SHP77 (cell line): ENCODE results near the gene RSPRY1.
A peak's percentile ranks its signal among the peaks of the same experiment; 100 is the strongest.
"Not testable (repeated sequence)": the region's sequence is repeated elsewhere in the genome, so short reads cannot be mapped to it uniquely, and the experiment has no call there.

Experiments used
- DNase-seq, 2 experiments: peaks; one replicate each; lab custom pipeline; 2025; lab: John Stamatoyannopoulos, UW

The RSPRY1 gene

DNA sequence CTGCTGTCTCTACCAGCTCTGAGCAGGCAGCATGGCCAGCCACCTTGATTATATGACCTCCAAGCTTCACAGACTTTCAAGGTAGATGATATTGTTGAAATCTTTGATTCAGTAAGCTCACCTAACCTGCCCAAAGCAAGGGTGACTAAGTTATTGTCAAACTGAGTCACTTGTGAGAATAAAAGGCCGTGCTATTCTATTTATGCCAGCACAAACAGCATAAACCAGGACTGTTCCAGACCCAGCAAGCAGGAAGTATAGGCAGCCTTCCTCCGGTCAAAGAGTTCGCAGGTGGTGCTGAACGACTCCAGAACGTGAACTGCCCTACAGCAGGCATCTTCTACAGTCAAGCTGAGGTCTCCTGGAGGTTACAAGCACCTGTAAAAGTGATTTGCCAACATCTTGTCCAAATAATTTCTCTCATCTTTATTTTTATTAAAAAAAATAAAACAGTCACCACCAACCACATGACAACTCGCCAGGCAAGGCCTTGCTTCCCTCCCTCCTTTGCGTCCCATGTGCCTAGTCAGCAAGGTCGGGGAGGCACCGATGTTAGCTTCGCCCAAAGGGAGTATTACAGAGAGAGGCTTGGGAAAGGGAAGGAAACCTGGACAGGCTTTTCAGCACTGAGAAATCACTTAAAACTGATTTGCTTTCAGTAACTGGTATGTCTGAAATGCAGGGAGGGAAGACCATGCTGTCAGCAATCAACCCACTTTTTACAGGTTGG, 69.7 kb downstream of the RSPRY1 start:
- DNase-seq: no peak

DNA sequence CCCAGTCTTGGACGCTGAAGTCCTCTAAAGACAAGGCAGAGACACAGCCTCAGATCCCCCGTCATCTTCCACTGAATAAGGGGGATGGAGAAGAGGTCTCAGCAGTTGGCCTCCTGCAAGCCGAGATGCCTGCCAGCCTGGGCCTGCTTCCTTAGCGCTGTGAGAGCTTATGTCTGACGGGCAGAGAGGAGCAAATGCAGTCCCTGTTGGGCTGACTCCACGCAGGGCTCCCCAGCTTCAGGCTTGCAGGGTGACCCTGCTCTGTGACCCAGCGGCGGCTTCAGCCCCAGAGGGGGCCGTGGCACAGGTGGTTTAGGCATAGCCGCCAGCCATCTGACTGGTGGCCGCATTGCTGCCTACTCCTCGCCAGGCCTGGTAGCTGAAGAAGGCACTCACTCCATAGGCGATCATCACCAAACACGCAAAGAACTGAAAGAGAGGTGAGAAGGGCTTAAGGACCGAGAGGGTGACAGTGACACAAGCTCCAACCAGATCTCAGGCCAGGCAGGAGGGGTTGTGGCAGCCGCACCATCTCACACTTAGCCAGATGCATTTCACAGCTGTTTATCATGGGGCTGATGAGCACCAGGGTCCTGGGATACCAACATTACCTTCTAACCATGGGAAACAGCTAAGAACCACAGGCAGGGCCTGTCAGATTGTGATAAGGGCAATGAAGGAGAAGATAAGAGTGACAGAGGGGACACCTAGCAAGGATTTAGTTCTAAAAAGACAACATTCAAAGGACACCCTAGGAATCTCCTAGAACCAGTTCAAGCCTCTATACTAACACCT, 70.7 kb downstream of the RSPRY1 start:
- DNase-seq: no peak

DNA sequence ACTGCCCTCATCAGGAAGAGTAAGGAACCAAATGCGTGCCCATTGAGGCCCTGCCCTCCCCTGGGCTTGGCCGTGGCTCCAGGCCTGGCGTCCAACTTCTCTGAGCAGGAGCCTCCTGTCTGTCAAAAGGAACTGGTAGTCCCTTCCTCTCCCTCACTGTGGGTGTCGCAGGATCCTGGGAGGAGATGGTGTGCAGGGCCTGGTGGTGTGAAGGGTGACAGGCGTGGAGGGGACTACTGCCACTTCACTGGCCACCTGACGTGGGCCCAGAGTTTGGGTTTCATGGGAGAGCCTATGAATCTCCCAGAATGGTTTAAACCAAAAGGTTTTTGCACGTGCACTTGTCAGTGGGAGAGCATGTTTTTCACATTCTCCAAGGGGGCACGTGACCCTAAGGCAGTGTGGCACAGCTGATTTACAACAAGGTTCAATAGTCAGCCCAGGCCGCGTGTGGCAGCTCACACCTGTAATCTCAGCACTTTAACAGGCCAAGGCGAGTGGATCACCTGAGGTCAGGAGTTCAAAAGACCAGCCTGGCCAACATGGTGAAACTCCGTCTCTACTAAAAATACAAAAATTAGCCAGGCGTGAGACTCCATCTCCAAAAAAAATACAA, 71.4 kb downstream of the RSPRY1 start:
- DNase-seq: no peak

DNA sequence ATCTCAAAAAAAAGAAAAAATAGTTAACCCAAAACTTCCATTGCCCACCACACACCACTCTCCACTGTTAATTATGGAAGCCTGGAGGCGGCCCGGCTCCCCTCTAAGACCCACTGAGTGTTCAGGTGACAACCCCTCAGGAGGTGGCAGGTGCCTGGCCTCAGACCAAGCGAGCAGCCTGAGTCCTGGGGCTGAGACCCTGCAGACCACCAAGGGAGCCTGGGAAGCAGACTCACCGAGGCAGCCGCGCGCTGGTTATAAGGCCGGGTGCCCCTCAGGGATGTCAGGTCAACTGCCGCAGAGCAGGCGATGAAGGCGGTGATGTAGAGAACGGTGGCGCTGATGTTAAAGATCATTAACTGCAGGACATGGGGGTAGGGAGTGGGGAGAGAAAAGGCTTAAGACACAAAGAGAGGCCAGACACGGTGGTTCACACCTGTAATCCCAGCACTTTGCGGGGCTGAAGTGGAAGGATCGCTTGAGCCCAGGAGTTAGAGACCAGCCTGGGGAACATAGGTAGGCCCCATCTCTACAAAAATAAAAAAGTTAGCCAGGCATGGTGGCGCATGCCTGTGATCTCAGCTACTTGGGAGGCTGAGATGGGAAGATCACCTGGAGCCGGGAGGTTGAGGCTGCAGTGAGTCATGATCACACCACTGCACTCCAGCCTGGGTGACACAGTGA, 72.2 kb downstream of the RSPRY1 start:
- DNase-seq: no peak

DNA sequence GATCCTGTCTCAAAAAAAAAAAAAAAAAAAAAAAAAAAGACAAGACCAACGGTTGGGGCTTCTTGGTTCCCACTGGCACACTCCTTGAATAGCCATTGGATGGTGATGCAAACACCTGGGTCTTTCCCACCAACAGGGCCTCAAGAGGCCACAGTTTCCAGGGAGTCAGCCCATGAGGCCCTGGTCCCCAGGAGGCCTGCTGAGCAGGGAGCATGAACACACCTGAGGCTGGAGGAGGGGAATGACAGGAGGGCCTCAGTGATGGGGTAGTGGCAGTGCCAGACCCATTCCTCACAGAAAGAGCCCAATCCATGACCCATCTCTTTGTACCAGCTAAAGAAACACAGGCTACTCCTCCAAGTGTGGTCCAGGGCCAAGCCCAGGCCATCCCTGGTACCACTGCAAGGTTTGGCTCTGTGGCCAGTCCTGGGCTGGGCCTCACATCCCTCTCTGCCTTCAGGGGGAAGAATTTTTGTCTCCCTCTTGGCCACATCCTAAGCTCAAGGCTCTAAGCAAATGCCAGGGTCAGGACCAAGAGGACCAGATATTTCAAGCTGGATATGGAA, 72.9 kb downstream of the RSPRY1 start:
- DNase-seq: no peak

DNA sequence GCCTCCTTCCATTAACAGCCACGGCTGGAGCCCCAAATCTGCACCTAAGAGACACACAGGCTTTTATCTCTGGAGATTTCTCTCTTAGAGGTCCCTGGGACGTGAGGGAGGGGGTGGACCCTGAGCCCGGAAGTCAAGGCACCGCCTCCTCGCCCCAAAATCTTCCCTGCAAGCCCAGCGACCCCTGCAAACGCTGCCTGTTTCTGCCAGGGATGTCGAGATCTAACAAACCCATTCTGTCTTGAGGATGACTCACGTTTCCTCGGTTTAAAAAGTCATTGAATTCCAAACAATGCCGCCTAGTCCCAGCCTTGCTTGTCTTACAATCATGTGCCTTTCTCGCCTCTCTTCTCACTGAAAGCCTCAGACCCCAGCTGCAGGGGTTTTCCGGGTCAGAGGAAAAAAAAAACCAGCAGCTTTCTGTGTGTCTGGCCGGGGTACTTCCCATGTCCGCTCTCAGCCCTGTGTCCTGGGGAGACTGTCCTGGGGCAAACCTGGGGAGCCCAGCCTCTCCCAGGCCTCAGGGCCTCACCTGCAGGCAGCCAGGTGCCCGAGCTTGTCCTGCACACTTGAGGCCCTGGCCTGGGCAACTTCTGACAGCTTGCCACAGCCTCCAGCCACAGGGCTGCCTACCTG, 74.3 kb downstream of the RSPRY1 start:
- no peak for DNase-seq

DNA sequence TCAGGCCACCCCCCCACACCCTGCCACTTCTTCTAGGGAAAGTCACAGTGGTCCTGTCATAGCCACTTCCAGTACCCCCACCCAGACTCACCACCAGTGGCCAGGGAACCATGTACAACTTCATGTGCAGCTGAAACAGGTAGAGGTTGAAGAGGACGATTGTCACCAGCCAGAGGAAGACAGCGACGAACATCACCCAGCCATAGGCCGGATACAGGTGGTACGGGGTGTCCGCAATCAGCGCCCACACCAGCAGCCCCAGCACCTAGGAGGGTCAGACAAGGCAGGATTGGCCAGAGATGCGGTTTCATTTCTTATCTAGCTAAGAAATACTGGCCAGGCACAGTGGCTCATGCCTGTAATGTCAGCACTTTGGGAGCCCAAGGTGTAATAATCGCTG, 75.7 kb downstream of the RSPRY1 start:
- no peak for DNase-seq

DNA sequence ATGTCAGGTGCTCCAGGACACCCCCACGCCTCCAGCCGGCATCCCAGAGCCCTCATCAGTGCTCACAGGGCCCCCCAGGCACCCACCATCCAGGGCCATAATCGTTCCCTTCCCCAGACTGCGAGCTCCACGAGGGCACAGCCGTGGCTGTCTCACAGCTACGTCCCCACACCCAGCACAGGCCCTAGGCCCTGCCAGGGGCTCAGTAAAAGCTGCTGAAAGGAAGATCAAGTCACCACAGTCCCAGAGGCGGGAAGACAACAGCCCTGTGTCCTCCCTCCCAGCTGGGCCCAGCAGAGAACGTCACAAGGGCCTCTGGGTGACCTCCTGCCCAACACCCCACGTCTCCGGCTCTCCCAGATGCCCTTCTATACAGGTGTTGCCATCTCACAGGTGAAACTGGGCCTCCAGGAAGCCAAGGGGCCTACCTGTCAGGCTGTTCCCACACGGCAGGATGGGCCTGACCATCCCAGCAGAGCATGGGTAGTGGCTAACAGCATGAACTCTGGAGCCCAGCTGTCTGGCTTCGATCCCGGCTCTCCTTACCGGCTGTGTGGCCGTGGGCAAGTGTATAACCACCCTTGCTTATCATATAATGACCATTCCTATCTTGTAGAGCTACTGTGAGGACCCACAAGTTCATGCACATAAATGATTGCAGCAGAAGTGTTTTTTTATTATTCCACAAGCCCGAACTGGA, 76.9 kb downstream of the RSPRY1 start:
- DNase-seq: no peak

DNA sequence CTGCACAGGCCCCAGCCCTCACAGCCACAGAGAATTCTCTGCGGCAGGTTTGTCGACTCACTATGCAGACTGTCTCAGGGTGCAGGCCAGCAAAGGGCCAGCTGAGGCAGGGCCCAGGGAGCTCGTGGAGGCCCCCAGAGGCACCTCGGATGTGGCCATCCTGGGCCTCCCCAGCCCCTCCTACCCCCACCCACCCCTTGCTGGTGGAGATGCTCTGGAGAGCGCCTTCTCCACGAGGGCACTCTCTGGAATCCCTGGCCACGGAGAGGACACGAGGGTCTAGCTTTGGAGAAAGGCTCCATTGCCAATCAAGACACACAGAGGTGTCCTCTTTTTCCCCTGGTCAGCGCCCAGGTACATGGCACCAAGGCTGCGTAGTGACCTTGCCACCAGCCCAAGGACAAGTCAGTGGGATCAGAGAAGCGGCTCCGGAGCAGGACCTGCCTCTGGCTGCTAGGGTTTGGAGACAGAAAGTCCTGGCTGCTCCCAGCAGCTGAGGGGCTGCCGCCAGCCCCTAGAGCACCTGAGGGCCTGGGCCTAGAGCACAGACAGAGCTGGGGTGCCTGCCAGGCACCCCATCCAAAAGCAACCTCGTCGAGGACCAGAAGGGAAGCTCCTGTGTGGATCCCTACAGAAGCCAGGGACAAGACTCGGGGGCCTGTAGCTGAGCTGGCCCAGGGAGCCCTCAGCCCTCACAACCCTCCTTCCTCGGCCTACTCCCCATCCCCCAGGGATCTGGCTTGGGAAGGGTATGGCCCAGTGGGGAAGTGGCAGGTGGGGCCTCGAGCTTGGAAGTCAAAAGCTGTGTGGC, 77.6 kb downstream of the RSPRY1 start:
- DNase-seq: no peak

DNA sequence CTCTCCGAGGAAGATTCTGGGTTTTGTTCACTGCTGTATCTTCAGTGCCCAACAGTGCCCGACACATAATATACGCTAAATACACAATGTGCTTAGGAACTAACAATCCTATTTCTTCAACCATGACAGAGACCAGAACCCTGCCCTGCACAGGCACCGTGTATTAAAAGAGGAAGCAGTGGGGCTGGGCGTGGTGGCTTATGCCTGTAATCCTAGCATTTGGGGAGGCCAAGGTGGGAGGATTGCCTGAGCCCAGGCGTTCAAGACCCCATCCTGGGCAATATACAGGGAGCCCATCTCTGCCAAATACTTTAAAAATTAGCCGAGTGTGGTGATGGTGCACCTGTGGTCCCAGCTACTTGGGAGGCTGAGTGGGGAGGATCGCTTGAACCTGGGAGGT, 78.3 kb downstream of the RSPRY1 start:
- no peak for DNase-seq

DNA sequence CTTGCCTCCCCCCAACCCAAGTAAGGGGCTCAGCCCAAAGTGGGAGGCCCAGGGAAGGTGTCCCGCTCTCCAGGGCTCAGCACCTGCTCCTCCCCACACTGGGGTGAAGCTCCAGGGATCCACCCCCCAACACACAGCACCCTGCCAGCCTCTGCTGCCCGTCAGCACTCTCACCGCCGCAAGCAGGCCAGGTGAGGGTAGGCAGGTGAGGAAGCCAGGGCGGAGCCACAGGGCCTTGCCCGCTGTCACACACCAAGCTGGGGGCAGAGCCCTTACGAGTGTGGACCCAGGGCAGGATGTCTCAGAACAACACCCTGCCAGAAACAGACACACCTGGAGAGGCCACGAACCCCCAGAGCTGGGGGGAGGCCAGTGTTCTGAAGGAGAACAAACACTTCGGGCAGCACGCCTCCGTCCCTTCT, 78.8 kb downstream of the RSPRY1 start:
- no peak for DNase-seq

DNA sequence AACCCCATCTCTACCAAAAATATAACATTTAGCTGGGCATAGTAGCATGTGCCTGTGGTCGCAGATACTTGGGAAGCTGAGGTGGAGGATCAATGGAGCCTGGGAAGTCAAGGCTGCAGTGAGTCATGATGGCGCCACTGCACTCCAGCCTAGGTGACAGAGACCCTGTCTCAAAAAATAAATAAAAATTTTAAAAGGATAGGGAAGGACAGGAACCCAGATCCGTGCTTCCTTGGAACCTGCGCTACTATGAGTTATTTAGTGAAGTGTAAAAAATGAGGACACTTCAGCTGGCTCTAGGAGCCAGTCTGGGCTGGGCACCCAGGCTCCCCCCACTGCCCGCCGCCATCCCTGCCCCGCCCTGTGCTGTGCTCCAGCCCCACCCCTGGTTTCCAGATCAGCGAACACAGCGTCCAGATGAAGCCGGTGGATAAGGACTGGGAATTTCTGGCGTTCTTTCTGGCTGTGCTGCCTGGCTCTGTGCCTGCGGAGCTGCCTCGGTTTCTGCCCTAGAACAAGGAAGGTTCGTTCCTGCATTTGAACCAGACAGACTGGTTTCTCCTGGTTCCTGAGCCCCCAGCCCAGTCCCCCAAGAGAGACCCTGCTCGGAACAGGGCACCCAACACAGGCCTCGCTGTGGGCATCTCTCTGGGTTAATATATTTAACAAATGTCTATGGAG, 79.9 kb downstream of the RSPRY1 start:
- peak in 1 of 2 experiments; percentile 6 for DNase-seq

- no peak for DNase-seq
Measured at GRCh38 chr16:57266531-57267260, 80.6 kb downstream of the RSPRY1 start.

DNA sequence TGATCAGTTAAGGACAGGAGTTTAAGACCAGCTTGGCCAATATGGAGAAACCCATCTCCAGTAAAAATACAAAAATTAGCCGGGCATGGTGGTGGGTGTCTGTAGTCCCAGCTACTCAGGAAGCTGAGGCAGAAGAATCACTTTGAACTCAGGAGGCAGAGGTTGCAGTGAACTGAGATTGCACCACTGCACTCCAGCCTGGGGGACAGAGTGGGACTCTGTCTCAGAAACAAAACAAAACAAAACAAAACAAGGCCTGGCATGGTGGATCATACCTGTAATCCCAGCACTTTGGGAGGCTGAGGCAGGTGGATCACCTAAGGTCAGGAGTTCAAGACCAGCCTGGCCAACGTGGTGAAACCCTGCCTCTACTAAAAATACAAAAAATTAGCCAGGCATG, 81.2 kb downstream of the RSPRY1 start:
- not testable (repeated sequence) for DNase-seq

- peak in 1 of 2 experiments; percentile 34 for DNase-seq
Measured at GRCh38 chr16:57268804-57269800, 83.0 kb downstream of the RSPRY1 start.

DNA sequence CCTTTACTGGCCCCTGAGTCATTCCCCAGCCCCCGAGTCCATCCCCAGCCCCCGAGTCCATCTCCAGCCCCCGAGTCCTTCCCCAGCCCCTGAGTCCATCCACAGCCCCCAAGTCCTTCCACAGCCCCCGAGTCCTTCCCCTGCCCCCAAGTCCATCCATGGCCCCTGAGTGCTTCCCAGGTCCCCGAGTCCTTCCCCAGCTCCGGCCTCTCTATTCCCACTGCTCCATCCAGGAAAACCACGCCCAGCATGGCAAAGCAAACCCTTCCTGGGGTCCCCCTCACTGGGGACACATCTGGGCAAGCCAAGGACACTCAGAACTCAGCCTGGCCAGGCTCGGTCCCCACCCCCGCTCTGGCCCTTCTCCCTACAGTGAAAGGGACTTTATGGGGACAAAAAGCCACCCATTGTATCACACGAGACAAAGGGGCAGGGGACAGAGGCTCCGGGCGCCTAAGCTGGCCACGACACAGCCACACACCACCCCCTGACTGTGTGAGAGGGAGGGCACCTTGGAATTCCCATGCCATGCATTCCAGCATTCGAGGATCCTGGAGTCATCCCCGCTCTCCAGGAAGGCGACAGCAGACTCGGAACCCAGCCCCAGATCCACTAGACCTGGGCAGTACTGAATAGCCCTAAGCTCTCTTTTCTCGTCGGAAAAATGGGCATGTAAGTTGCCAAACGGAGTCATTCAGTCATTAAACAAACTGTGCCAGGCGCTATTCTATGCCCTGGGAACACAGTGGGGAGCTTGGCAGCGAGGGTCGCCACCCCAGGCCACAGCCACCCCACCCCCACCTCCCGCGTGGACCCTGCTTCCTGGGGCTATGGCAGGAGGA, 84.3 kb downstream of the RSPRY1 start:
- DNase-seq: no peak

DNA sequence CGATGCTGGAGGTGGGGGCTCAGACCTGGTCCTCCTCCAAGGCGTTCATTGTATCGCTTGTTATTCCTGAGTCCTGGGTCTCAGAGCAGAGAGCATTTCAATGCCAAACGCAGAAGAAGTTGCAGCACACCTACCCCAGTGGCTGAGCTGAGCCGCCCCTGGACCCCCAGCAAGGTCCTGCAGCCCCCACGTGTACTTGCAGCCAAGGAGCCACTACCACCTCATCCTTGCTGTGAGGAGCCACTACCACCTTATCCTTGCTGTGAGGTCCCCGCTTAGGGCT, 84.9 kb downstream of the RSPRY1 start:
- no peak for DNase-seq
